HG03139 (cell line): Measurements from ENCODE around the gene CD7.
"Not testable (repeated sequence)": the region's sequence is repeated elsewhere in the genome, so short reads cannot be mapped to it uniquely, and the experiment has no call there.

Experiments
- ATAC-seq: cut with Tn5 transposase; IDR thresholded peaks from one replicate; pipeline ENCODE4 v1.9.1; 2021; ENCODE audit not compliant: unreplicated experiment

CD7 gene

GRCh38 chr17:82317394-82318168 is at the start of gene CD7:
Gene CD7, minus strand, starts transcription at chr17:82317608. Its CDS starts 113 bp downstream, at chr17:82317495.
- no peak for ATAC-seq

GRCh38 chr17:82366749-82367148 is 49.3 kb upstream of the CD7 start:
- ATAC-seq = no peak

- ATAC-seq = no peak
These were observed 48.3 kb upstream of the CD7 start for GRCh38 chr17:82365606-82366295.

- ATAC-seq = no peak
These were observed 44.7 kb upstream of the CD7 start for GRCh38 chr17:82361885-82362633.

- not testable (repeated sequence) for ATAC-seq
These were observed 42.2 kb upstream of the CD7 start for GRCh38 chr17:82359451-82360074.

GRCh38 chr17:82358465-82359350 is 41.3 kb upstream of the CD7 start, which contains the start of gene TEX19:
Gene TEX19, plus strand, starts transcription at chr17:82359247. Its CDS starts 2,904 bp downstream, at chr17:82362151.
- ATAC-seq = no peak

- no peak for ATAC-seq
These were observed 40.0 kb upstream of the CD7 start for GRCh38 chr17:82357394-82357793.

- ATAC-seq = no peak
These were observed 39.5 kb upstream of the CD7 start for GRCh38 chr17:82356845-82357355.

GRCh38 chr17:82355770-82356427 is 38.5 kb upstream of the CD7 start:
- no peak for ATAC-seq

- no peak for ATAC-seq
These were observed 37.4 kb upstream of the CD7 start for GRCh38 chr17:82354804-82355308.

- no peak for ATAC-seq
These were observed 36.1 kb upstream of the CD7 start for GRCh38 chr17:82353484-82353883.

- ATAC-seq = peak; percentile 55
These were observed 34.5 kb upstream of the CD7 start for GRCh38 chr17:82351713-82352488.

- ATAC-seq = peak; percentile 59
These were observed 33.9 kb upstream of the CD7 start for GRCh38 chr17:82351254-82351712.

- ATAC-seq = no peak
These were observed 33.0 kb upstream of the CD7 start for GRCh38 chr17:82350182-82351030.

GRCh38 chr17:82349287-82349701 is 31.9 kb upstream of the CD7 start:
- no peak for ATAC-seq

- ATAC-seq = no peak
These were observed 31.5 kb upstream of the CD7 start for GRCh38 chr17:82348866-82349265.

GRCh38 chr17:82348434-82348833 is 31.0 kb upstream of the CD7 start:
- ATAC-seq = no peak
